HepG2 (cell line): Measurements from ENCODE around the gene CBFA2T2. TPM values are rescaled to one million over a fixed set of nuclear protein-coding genes. Genes with fewer than 3 reads are reported as not detected.

Experiments
- CHD2 ChIP-seq: IDR thresholded peaks from 2 replicates; pipeline ENCODE4 v1.6.1; 2011; ENCODE audit warnings: low read depth, low read length, improper control_type of control experiment
- CSRNP1 ChIP-seq: sonication (generic); formaldehyde crosslinking; IDR thresholded peaks from 2 replicates; pipeline ENCODE4 v1.8.1; 2023; ENCODE audit warnings: mild to moderate bottlenecking, missing genetic modification reagents
- GMEB1 ChIP-seq: sonication (generic); formaldehyde crosslinking; IDR thresholded peaks from 2 replicates; pipeline ENCODE4 v1.5.1; 2020; ENCODE audit warnings: missing genetic modification reagents, mild to moderate bottlenecking, borderline replicate concordance
- HOMEZ ChIP-seq: IDR thresholded peaks from 2 replicates; pipeline ENCODE4 v1.6.1; 2016; ENCODE audit warnings: low read depth
- HOXD1 ChIP-seq: sonication (generic); formaldehyde crosslinking; IDR thresholded peaks from 2 replicates; pipeline ENCODE4 v1.5.0; 2020; ENCODE audit warnings: missing genetic modification reagents
- ISL2 ChIP-seq: sonication (generic); formaldehyde crosslinking; IDR thresholded peaks from 2 replicates; pipeline ENCODE4 v1.5.0; 2020; ENCODE audit warnings: missing genetic modification reagents
- JUND ChIP-seq: sonication (generic); formaldehyde crosslinking; IDR thresholded peaks from 2 replicates; pipeline ENCODE4 v1.8.0; 2022; ENCODE audit warnings: mild to moderate bottlenecking, missing genetic modification reagents
- PRDM4 ChIP-seq: sonication (generic); formaldehyde crosslinking; IDR thresholded peaks from 2 replicates; pipeline ENCODE4 v1.9.0; 2021; ENCODE audit warnings: missing genetic modification reagents, borderline replicate concordance
- RORA ChIP-seq: sonication (generic); formaldehyde crosslinking; IDR thresholded peaks from 2 replicates; pipeline ENCODE4 v1.5.0; 2020; ENCODE audit warnings: mild to moderate bottlenecking, missing genetic modification reagents, moderate library complexity
- SMC3 ChIP-seq: IDR thresholded peaks from 2 replicates; pipeline ENCODE4 v1.6.1; 2011; ENCODE audit warnings: low read length, improper control_type of control experiment
- SP2 ChIP-seq: sonication (generic); formaldehyde crosslinking; IDR thresholded peaks from 2 replicates; pipeline ENCODE4 v1.5.1; 2020; ENCODE audit warnings: mild to moderate bottlenecking, missing genetic modification reagents
- TBL1XR1 ChIP-seq: fragments of 150-350 bp; IDR thresholded peaks from 2 replicates; pipeline ENCODE4 v1.6.1; 2014; ENCODE audit warnings: borderline replicate concordance, low read length; ENCODE audit not compliant: partially characterized antibody
- THAP8 ChIP-seq: sonication (generic); formaldehyde crosslinking; IDR thresholded peaks from 2 replicates; pipeline ENCODE4 v1.5.1; 2020; ENCODE audit warnings: missing genetic modification reagents, mild to moderate bottlenecking, borderline replicate concordance
- ZFP1 ChIP-seq: IDR thresholded peaks from 2 replicates; pipeline ENCODE4 v1.6.1; 2016
- ZKSCAN5 ChIP-seq: sonication (generic); formaldehyde crosslinking; IDR thresholded peaks from 2 replicates; pipeline ENCODE4 v1.5.1; 2020; ENCODE audit warnings: mild to moderate bottlenecking, missing genetic modification reagents
- ZMYM4 ChIP-seq: sonication (generic); formaldehyde crosslinking; IDR thresholded peaks from 2 replicates; pipeline ENCODE4 v1.8.1; 2023; ENCODE audit warnings: mild to moderate bottlenecking, missing genetic modification reagents
- ZNF496 ChIP-seq: sonication (generic); formaldehyde crosslinking; IDR thresholded peaks from 2 replicates; pipeline ENCODE4 v1.8.1; 2023; ENCODE audit warnings: mild to moderate bottlenecking, moderate library complexity, missing genetic modification reagents; ENCODE audit not compliant: insufficient replicate concordance
- ZNF691 ChIP-seq: sonication (generic); formaldehyde crosslinking; IDR thresholded peaks from 2 replicates; pipeline ENCODE4 v1.4.0; 2020; ENCODE audit warnings: missing genetic modification reagents, low read depth, mild to moderate bottlenecking, borderline replicate concordance
- polyA plus RNA-seq, 8 experiments: library from polyadenylated mRNA; depleted of rRNA in 3 of 8; stranded (reverse) in 7 of 8; unstranded in 1 of 8; fragments of >200 nt; fragmentation: Illumina TruSeq in 4 of 8; extraction: Trizol in 4 of 8; gene quantifications; 2 replicates each; pipeline versions ENCODE4 v1.2.1 to v1.2.3, GENCODE V29; 2011 to 2016; ENCODE audit warnings: low read depth in 4 of 8, missing spikeins in 1 of 8, mixed read lengths in 1 of 8; ENCODE audit not compliant: insufficient read depth in 1 of 8
- total RNA-seq, 5 experiments: library from RNA; depleted of rRNA; stranded (reverse); fragments of >200 nt; fragmentation: Illumina TruSeq; extraction: Trizol; gene quantifications; 2 replicates each; pipeline ENCODE4 v1.2.3, GENCODE V29; 2016; ENCODE audit warnings: low read depth in 1 of 5

CBFA2T2 gene
- total and polyA plus RNA-seq, 2 of the 13 experiments (the other 11 are each of a cell fraction or from before 2014, with no cell fraction given) = 6.3 to 21.2 TPM

GRCh38 chr20:33685328-33686099, 195.6 kb downstream of the CBFA2T2 start (continued):
- 0 out of 2 replicates have a peak, but pooled peaks have one; percentile 41 for TF ChIP-seq HOXD1 (CRISPR knock-in tag)
- no peak for TF ChIP-seq SP2 (CRISPR knock-in tag)
- no peak for TF ChIP-seq HOMEZ
- TF ChIP-seq ISL2 (CRISPR knock-in tag) = peak; percentile 62
- TF ChIP-seq ZFP1 = no peak
- TF ChIP-seq JUND (CRISPR knock-in tag) = 0 out of 2 replicates have a peak, but pooled peaks have one; percentile 10
- TF ChIP-seq THAP8 (CRISPR knock-in tag) = no peak
- TF ChIP-seq CHD2 = no peak
- TF ChIP-seq ZNF691 = peak; percentile 62; the same call in 1 of the 2 replicates
- no peak for TF ChIP-seq PRDM4 (CRISPR knock-in tag)
- peak; percentile 42 for TF ChIP-seq ZMYM4
- TF ChIP-seq GMEB1 (CRISPR knock-in tag) = no peak
- TF ChIP-seq ZNF496 (CRISPR knock-in tag) = no peak
- no peak for TF ChIP-seq TBL1XR1
- no peak for TF ChIP-seq RORA (CRISPR knock-in tag)
- no peak for TF ChIP-seq SMC3
- TF ChIP-seq ZKSCAN5 (CRISPR knock-in tag) = no peak
- peak; percentile 85; the same call in 1 of the 2 replicates for TF ChIP-seq CSRNP1 (CRISPR knock-in tag)
